ENCODE data around the gene RTN4RL1.

The RTN4RL1 gene

GRCh38 chr17:1937461-1937860 is 87.7 kb downstream of the RTN4RL1 start:
- no peak for TF ChIP-seq CTCF (IDR thresholded peaks at IDR 0.05; ENCODE audit: extremely low read depth, missing control alignments)
- no peak for DNase-seq (ENCODE audit: low spot score)

- peak; percentile 22 for DNase-seq (ENCODE audit: low spot score)
- no peak for TF ChIP-seq CTCF (IDR thresholded peaks at IDR 0.05; ENCODE audit: extremely low read depth, missing control alignments)
Measured at GRCh38 chr17:1936766-1937165, 88.4 kb downstream of the RTN4RL1 start.

GRCh38 chr17:1934901-1935300 is 90.2 kb downstream of the RTN4RL1 start:
- no peak for TF ChIP-seq CTCF (IDR thresholded peaks at IDR 0.05; ENCODE audit: extremely low read depth, missing control alignments)
- DNase-seq (ENCODE audit: low spot score), result no peak

- TF ChIP-seq CTCF (IDR thresholded peaks at IDR 0.05; ENCODE audit: extremely low read depth, missing control alignments), result no peak
- no peak for DNase-seq (ENCODE audit: low spot score)
Measured at GRCh38 chr17:1933875-1934715, 91.0 kb downstream of the RTN4RL1 start.

GRCh38 chr17:1931844-1932579 is 93.1 kb downstream of the RTN4RL1 start:
- TF ChIP-seq CTCF (IDR thresholded peaks at IDR 0.05; ENCODE audit: extremely low read depth, missing control alignments), result no peak
- no peak for DNase-seq (ENCODE audit: low spot score)

- DNase-seq (ENCODE audit: low spot score), result no peak
- TF ChIP-seq CTCF (IDR thresholded peaks at IDR 0.05; ENCODE audit: extremely low read depth, missing control alignments), result no peak
Measured at GRCh38 chr17:1930337-1930645, 94.8 kb downstream of the RTN4RL1 start.

GRCh38 chr17:1928976-1929375 is 96.2 kb downstream of the RTN4RL1 start:
- TF ChIP-seq CTCF (IDR thresholded peaks at IDR 0.05; ENCODE audit: extremely low read depth, missing control alignments), result no peak
- no peak for DNase-seq (ENCODE audit: low spot score)

All from GM20000 (cell line).